Aorta (tissue), 5 donors: ENCODE measurements around the gene OSM. TPM values are rescaled to one million over a fixed set of nuclear protein-coding genes. Genes with fewer than 3 reads are reported as not detected.

Source experiments
- ATAC-seq: fragments of 200-7000 bp; cut with Tn5 transposase; one replicate; pipeline ENCODE4 v1.9.1; 2022; ENCODE audit warnings: moderate library complexity; ENCODE audit not compliant: low FRiP score
- DNase-seq, 2 donors: peaks; one replicate each; pipeline ENCODE4 v3.0.0-alpha.2; 2020
- H3K27ac ChIP-seq, 2 donors: one replicate each; pipeline ENCODE4 v1.5.1; 2013; ENCODE audit warnings: low read length in 2 of 2, mild to moderate bottlenecking in 2 of 2, moderate library complexity in 2 of 2, control low read depth in 1 of 2, inconsistent platforms in 1 of 2, low read depth in 1 of 2
- H3K27me3 ChIP-seq, 2 donors: one replicate each; pipeline ENCODE4 v1.6.1; 2013; ENCODE audit warnings: control low read depth in 1 of 2, low read length in 1 of 2, mild to moderate bottlenecking in 1 of 2, moderate library complexity in 1 of 2; ENCODE audit not compliant: insufficient read depth in 2 of 2, control insufficient read depth in 1 of 2
- H3K36me3 ChIP-seq, 2 donors: one replicate each; pipeline ENCODE4 v1.6.1; 2013; ENCODE audit warnings: control low read depth in 1 of 2, low read length in 1 of 2, mild to moderate bottlenecking in 1 of 2; ENCODE audit not compliant: insufficient read depth in 2 of 2, control insufficient read depth in 1 of 2
- H3K4me1 ChIP-seq, 2 donors: one replicate each; pipeline ENCODE4 v1.6.1; 2013; ENCODE audit warnings: low read length in 2 of 2, control low read depth in 1 of 2, mild to moderate bottlenecking in 1 of 2, moderate library complexity in 1 of 2; ENCODE audit not compliant: insufficient read depth in 2 of 2, control insufficient read depth in 1 of 2
- H3K4me3 ChIP-seq, 2 donors: one replicate each; pipeline ENCODE4 v1.5.1; 2013; ENCODE audit warnings: low read length in 2 of 2, control low read depth in 1 of 2, mild to moderate bottlenecking in 1 of 2
- H3K9me3 ChIP-seq: one replicate; pipeline ENCODE4 v1.6.1; 2013; ENCODE audit warnings: mild to moderate bottlenecking, low read length; ENCODE audit not compliant: control insufficient read depth
- WGBS, 2 donors: extraction: QIAGEN DNeasy Blood & Tissue Kit; methylation state at CpG; one replicate each; pipeline ENCODE4 v1.1.7; 2013; 5-methylcytosine and 5-hydroxymethylcytosine counted together
- intact Hi-C, 2 donors: fragments of 100-400 bp; cut with DNase I; formaldehyde crosslinking; loops; one replicate each; pipeline versions ENCODE4 v1.14.2 to v1.15.0; 2022
- long read RNA-seq, 2 donors: library from polyadenylated mRNA; unstranded; transcript quantifications; one replicate each; pipeline ENCODE4 v2.0.0, GENCODE V29; 2020 to 2021
- polyA plus RNA-seq, 2 donors: library from polyadenylated mRNA; stranded (reverse); fragments of 200-250 nt; gene quantifications; one replicate each; pipeline ENCODE4 v1.2.3, GENCODE V29; 2013
- total RNA-seq, 2 donors: library from RNA; stranded (reverse); fragmentation: NEBNext Ultra II Directional; extraction: Animal tissue kit (Norgen Biotek cat#: 25700); gene quantifications; one replicate each; pipeline ENCODE4 v1.2.1, GENCODE V29; 2021
- donor health status: healthy with polysubstance abuse.
- donor health status: Bipolar disorder and iron deficiency.
- donor health status: DM: no; HTN: no; CAD: no.
- donor health status: DM: no; HTN: no; CAD: no.
- donor health status: DM: yes; HTN: yes; CAD: no.

Gene OSM
- 1 to 10 TPM; 1.4 to 3.9 TPM for total RNA-seq
- polyA plus RNA-seq: 1 to 10 TPM; 1.4 to 1.6 TPM
- long read RNA-seq, donor 1, transcript OSM-201 (3 exons, 1,854 nt): major isoform, 33 of 47 reads
- long read RNA-seq, donor 1, transcript OSM-203 (2 exons, 464 nt): minor isoform, 9 of 47 reads
- long read RNA-seq, donor 1, partial matches to known transcripts: 3 of 47 reads
- long read RNA-seq, donor 1, other reads (novel, unspliced or antisense): 2 of 47 reads
- long read RNA-seq, donor 2, partial matches to known transcripts: 0 of 1 reads
- long read RNA-seq, donor 2, other reads (novel, unspliced or antisense): 0 of 1 reads

- 83 to 85% methylated on average over 34 to 35 of the region's 35 CpGs for WGBS, 2 donors
- peak in 1 of 2 donors; percentile 89 for DNase-seq
- ATAC-seq: peak; percentile 15
- Histone ChIP-seq H3K4me1 (no peaks in the 10 kb centered on the region), H3K27ac (no peak within 1 kb of the TSS), H3K9me3 (no peaks in the 10 kb centered on the region), H3K4me3 (no peak within 1 kb of the TSS), H3K36me3 (no peaks in the 10 kb centered on the region), H3K27me3 (no peaks in the 10 kb centered on the region)
- intact Hi-C loops: no loop called here
Observed at GRCh38 chr22:30266445-30267381, at the start of gene OSM. OSM (minus strand) TSS chr22:30266851; CDS start chr22:30266799, 52 bp downstream.

- no peak for ATAC-seq
- peak in 1 of 2 donors; percentile 12 for DNase-seq
- 88 to 93% methylated on average over 2 of the region's 2 CpGs for WGBS, 2 donors
- peaks cover 5 to 7% of the 10 kb centered on the region in 2 donors for H3K4me1 ChIP-seq
- H3K9me3 ChIP-seq: no peaks in the 10 kb centered on the region
- no peaks in the 10 kb centered on the region for H3K27me3 ChIP-seq
- H3K36me3 ChIP-seq: no peaks in the 10 kb centered on the region
- H3K4me3 ChIP-seq: no peak overlapping the region
- intact Hi-C loops: no loop called here
- no peak overlapping the region for H3K27ac ChIP-seq
Observed at GRCh38 chr22:30315962-30316576, 49.4 kb upstream of the OSM start.

GRCh38 chr22:30314915-30315314 is 48.3 kb upstream of the OSM start:
- ATAC-seq (no peak), DNase-seq (peak in 1 of 2 donors; percentile 38)
- no peaks in the 10 kb centered on the region for H3K9me3 ChIP-seq
- no peak overlapping the region for H3K4me3 ChIP-seq
- no peaks in the 10 kb centered on the region for H3K36me3 ChIP-seq
- intact Hi-C loops: no loop called here
- WGBS, 2 donors: 77 to 84% methylated on average over 8 of the region's 8 CpGs
- no peak overlapping the region for H3K27ac ChIP-seq
- H3K27me3 ChIP-seq: no peaks in the 10 kb centered on the region
- H3K4me1 ChIP-seq: peaks cover 13 to 17% of the 10 kb centered on the region in 2 donors

GRCh38 chr22:30313527-30314363 is 47.1 kb upstream of the OSM start:
- Histone ChIP-seq H3K4me3 (no peak overlapping the region), H3K27me3 (no peaks in the 10 kb centered on the region), H3K36me3 (no peaks in the 10 kb centered on the region), H3K9me3 (no peaks in the 10 kb centered on the region), H3K27ac (no peak overlapping the region), H3K4me1 (peaks cover 16 to 17% of the 10 kb centered on the region in 2 donors)
- DNase-seq (peak in 1 of 2 donors; percentile 12), ATAC-seq (no peak)
- intact Hi-C loops: no loop called here
- WGBS, 2 donors: 78 to 79% methylated on average over 6 to 8 of the region's 8 CpGs

- Histone ChIP-seq H3K4me3 (no peak overlapping the region), H3K4me1 (peaks cover 14 to 17% of the 10 kb centered on the region in 2 donors), H3K36me3 (no peaks in the 10 kb centered on the region), H3K27me3 (no peaks in the 10 kb centered on the region), H3K9me3 (no peaks in the 10 kb centered on the region), H3K27ac (peak overlapping the region in 1 of 2 donors; percentile 23)
- intact Hi-C loops: no loop called here
- ATAC-seq (no peak), DNase-seq (peak in 1 of 2 donors; percentile 42)
- WGBS, 2 donors: 62 to 67% methylated on average over 6 of the region's 6 CpGs
Observed at GRCh38 chr22:30312053-30312452, 45.4 kb upstream of the OSM start.

GRCh38 chr22:30310881-30311771 is 44.5 kb upstream of the OSM start:
- DNase-seq (peak; percentile 86), ATAC-seq (peak; percentile 89)
- intact Hi-C loops: no loop called here
- no peaks in the 10 kb centered on the region for H3K36me3 ChIP-seq
- H3K4me1 ChIP-seq: peaks cover 13 to 18% of the 10 kb centered on the region in 2 donors
- H3K9me3 ChIP-seq: no peaks in the 10 kb centered on the region
- peak overlapping the region; percentile 6 to 71 for H3K27ac ChIP-seq
- H3K27me3 ChIP-seq: no peaks in the 10 kb centered on the region
- WGBS, 2 donors: 8 to 12% methylated on average over 8 of the region's 8 CpGs
- no peak overlapping the region for H3K4me3 ChIP-seq

GRCh38 chr22:30309951-30310741 is 43.5 kb upstream of the OSM start:
- intact Hi-C loops: no loop called here
- 38 to 46% methylated on average over 7 of the region's 7 CpGs for WGBS, 2 donors
- Histone ChIP-seq H3K36me3 (no peaks in the 10 kb centered on the region), H3K4me3 (no peak overlapping the region), H3K4me1 (peaks cover 12 to 21% of the 10 kb centered on the region in 2 donors), H3K27me3 (no peaks in the 10 kb centered on the region), H3K9me3 (no peaks in the 10 kb centered on the region), H3K27ac (peak overlapping the region; percentile 6 to 71)
- ATAC-seq: peak; percentile 17
- peak in 1 of 2 donors; percentile 49 for DNase-seq
